ENCODE results near the gene PCNX2. TPM values are rescaled to one million over a fixed set of nuclear protein-coding genes. Genes with fewer than 3 reads are reported as not detected.

The PCNX2 gene
- total RNA-seq, 4 donors from 2014 or later, result 5.9 to 21.7 (median 10.3) TPM

GRCh38 chr1:233281711-233282581, 13.6 kb downstream of the PCNX2 start:
- ATAC-seq, result no peak
- no peaks in the 10 kb centered on the region for H3K4me1 ChIP-seq
- TF ChIP-seq POLR2AphosphoS5 (IDR thresholded peaks at IDR 0.05) (no peak), CTCF (IDR thresholded peaks at IDR 0.05) (no peak), POLR2A (IDR thresholded peaks at IDR 0.05) (no peak), EP300 (IDR thresholded peaks at IDR 0.05) (no peak)
- H3K27me3 ChIP-seq, result no peaks in the 10 kb centered on the region
- no peaks in the 10 kb centered on the region for H3K36me3 ChIP-seq
- no peaks in the 10 kb centered on the region for H3K9me3 ChIP-seq
- 64 to 73% methylated on average over 8 of the region's 8 CpGs for WGBS, 2 donors (ENCODE audit: low coverage in 1 of 2)
- H3K4me3 ChIP-seq, result no peak overlapping the region
- no peak overlapping the region for H3K27ac ChIP-seq

DNA sequence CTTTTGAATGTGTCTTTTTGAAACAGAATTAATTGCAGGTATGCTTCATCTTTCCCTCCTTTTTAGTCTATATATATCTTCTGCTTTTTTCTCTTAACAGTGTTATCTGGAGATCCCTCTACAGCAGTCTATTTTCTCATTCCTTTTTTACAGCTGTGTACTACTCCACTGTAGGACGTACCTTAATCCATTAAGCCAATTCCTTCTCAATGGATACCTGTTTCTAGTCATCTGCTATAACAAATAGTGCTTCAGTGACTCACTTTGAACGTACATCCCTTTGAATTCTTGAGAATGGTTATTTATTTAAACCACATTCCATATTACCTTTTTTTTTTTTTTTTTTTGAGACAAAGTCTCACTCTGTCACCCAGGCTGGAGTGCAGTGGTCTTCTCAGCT, 15.6 kb downstream of the PCNX2 start:
- no peaks in the 10 kb centered on the region for H3K9me3 ChIP-seq
- 92 to 100% methylated on average over 1 to 2 of the region's 2 CpGs for WGBS, 2 donors (ENCODE audit: low coverage in 1 of 2)
- TF ChIP-seq CTCF (IDR thresholded peaks at IDR 0.05) (no peak), POLR2A (IDR thresholded peaks at IDR 0.05) (no peak), POLR2AphosphoS5 (IDR thresholded peaks at IDR 0.05) (no peak), EP300 (IDR thresholded peaks at IDR 0.05) (no peak)
- ATAC-seq, result no peak
- H3K27me3 ChIP-seq, result no peaks in the 10 kb centered on the region
- H3K36me3 ChIP-seq, result no peaks in the 10 kb centered on the region
- H3K4me3 ChIP-seq, result no peak overlapping the region
- H3K4me1 ChIP-seq, result no peaks in the 10 kb centered on the region
- no peak overlapping the region for H3K27ac ChIP-seq

- no peaks in the 10 kb centered on the region for H3K9me3 ChIP-seq
- no peaks in the 10 kb centered on the region for H3K27me3 ChIP-seq
- ATAC-seq, result no peak
- no peak overlapping the region for H3K4me3 ChIP-seq
- 78% methylated on average over 1 of the region's 1 CpG; no CpG with 5 or more reads in 1 of the 2 donors for WGBS, 2 donors (ENCODE audit: low coverage in 1 of 2)
- no peaks in the 10 kb centered on the region for H3K36me3 ChIP-seq
- H3K27ac ChIP-seq, result no peak overlapping the region
- TF ChIP-seq POLR2A (IDR thresholded peaks at IDR 0.05) (no peak), POLR2AphosphoS5 (IDR thresholded peaks at IDR 0.05) (no peak), EP300 (IDR thresholded peaks at IDR 0.05) (no peak), CTCF (IDR thresholded peaks at IDR 0.05) (no peak)
- no peaks in the 10 kb centered on the region for H3K4me1 ChIP-seq
These were observed 16.9 kb downstream of the PCNX2 start for GRCh38 chr1:233278631-233279030.

DNA sequence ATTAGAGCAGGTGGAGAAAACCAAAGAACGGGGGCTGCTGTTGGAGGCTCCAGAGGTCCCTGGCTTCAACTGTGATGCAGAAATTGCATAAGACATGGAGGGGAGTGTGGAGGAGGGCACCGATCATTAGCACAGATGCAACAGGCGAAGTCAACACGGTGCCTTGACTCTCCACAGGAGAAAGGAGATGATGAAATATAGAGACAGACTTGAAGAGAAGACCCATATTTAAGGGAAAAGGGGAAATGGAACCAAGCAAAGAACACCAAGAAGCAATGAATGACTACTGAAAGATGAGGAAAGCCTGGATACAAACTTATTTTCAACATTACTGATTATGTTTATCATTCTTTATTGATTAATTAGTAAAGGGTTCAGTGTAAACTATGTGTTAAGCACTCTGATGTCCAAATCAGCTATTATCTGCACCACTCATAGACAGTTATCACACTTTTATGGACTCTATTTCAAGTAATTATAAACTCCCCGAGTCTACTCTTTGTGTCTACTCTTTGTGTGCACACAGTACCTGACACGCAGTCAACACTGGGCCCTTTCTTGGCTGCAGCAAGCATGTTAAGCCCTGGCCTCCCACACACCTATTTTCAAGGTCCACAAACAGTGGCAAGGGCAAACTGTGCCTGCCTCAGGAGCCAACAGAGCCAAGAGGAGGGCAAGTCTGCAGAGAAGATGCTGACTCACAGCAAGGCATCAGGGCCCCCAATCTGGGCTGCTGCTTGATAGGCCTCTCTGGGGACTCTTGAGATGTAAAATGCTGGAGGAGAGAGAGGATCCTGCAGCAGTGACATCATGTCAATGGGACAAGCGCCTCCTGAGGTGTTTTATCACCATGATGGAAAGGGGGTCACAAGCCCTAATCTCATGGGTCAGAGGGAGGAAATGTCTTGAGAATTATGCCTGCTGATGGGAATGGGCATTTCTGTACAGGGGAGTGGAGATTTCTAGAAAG, 17.6 kb downstream of the PCNX2 start:
- WGBS, 2 donors (ENCODE audit: low coverage in 1 of 2), result 73 to 93% methylated on average over 5 to 7 of the region's 7 CpGs
- no peak overlapping the region for H3K4me3 ChIP-seq
- H3K9me3 ChIP-seq, result no peaks in the 10 kb centered on the region
- TF ChIP-seq CTCF (IDR thresholded peaks at IDR 0.05) (no peak), POLR2AphosphoS5 (IDR thresholded peaks at IDR 0.05) (no peak), EP300 (IDR thresholded peaks at IDR 0.05) (no peak), POLR2A (IDR thresholded peaks at IDR 0.05) (no peak)
- no peaks in the 10 kb centered on the region for H3K36me3 ChIP-seq
- no peaks in the 10 kb centered on the region for H3K4me1 ChIP-seq
- H3K27me3 ChIP-seq, result no peaks in the 10 kb centered on the region
- H3K27ac ChIP-seq, result no peak overlapping the region
- ATAC-seq, result no peak
